GM21526 (cell line): ENCODE measurements around the gene UBXN7.
"Not testable (repeated sequence)": the region's sequence is repeated elsewhere in the genome, so short reads cannot be mapped to it uniquely, and the experiment has no call there.

Experiments used
- ATAC-seq: cut with Tn5 transposase; IDR thresholded peaks from one replicate; pipeline ENCODE4 v1.9.1; 2021; ENCODE audit warnings: moderate library complexity; ENCODE audit not compliant: unreplicated experiment, low FRiP score

The UBXN7 gene

GRCh38 chr3:196421668-196422067 lies 10.6 kb downstream of the UBXN7 start:
- not testable (repeated sequence) for ATAC-seq

GRCh38 chr3:196419386-196419785 lies 12.8 kb downstream of the UBXN7 start:
- ATAC-seq: no peak

DNA sequence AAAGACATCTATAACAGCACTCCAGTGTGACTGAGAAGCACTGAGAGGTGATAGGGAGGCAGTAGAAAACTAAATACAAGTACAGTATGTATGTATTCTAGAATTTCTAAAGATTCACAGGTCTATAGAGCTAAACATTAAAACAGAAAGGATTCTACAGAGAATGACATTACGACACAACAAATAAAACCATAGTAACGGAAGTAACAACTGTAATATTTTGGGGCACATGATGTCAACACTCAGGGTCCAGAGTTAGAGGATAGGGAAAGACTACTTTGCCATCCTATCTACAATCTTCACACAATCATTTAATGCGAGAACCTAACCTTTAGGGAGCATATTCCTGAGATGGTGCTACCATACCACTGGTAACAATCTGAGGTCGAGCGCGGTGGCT lies 13.6 kb downstream of the UBXN7 start:
- no peak for ATAC-seq

DNA sequence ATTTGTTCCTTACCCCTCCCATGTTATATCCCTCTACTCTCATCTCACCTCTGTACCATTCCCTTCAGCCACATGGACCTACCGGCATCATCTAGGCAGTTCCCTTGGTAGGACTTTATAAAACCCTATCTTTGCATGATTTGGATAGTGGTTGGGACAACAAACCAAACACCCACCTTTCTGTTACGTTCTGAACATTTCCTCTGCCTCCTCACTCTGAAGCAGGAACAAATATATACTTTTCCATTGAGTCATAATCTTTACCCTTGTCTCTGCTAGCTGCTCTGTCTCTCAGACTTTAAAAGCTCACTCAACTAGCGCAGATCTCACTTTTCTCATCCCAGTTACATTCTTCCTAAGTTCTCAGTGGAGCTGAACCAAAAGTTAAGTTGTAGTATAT lies 17.8 kb downstream of the UBXN7 start:
- ATAC-seq: no peak

- no peak for ATAC-seq
Measured at GRCh38 chr3:196412704-196413103, 19.5 kb downstream of the UBXN7 start.

GRCh38 chr3:196409409-196409808 lies 22.8 kb downstream of the UBXN7 start:
- no peak for ATAC-seq

GRCh38 chr3:196408565-196409300 lies 23.5 kb downstream of the UBXN7 start:
- ATAC-seq: no peak

GRCh38 chr3:196406811-196407470 lies 25.3 kb downstream of the UBXN7 start:
- ATAC-seq: no peak

- no peak for ATAC-seq
Measured at GRCh38 chr3:196400331-196400730, 31.9 kb downstream of the UBXN7 start.

DNA sequence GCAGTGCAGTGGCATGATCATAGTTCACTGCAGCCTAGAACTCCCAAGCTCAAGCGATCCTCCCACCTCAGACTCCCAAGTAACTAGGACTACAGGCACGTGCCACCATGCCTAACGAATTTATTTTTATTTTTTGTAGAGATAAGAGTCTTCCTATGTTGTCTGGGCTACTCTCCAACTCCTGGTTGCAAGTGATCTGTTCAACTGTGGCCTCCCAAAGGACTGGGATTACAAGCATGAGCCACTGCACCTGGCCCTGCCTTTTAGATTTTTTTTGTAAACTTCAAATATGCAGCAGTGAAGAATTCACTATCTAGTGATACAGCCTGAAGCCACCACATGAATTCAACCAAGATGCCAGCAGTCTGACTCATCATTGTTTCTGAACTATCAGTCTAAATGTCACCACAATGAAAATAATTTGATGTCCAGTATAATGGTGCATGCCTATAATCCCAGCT lies 32.7 kb downstream of the UBXN7 start:
- no peak for ATAC-seq

- no peak for ATAC-seq
Measured at GRCh38 chr3:196398782-196399181, 33.4 kb downstream of the UBXN7 start.

GRCh38 chr3:196397941-196398340 lies 34.3 kb downstream of the UBXN7 start:
- ATAC-seq: no peak

DNA sequence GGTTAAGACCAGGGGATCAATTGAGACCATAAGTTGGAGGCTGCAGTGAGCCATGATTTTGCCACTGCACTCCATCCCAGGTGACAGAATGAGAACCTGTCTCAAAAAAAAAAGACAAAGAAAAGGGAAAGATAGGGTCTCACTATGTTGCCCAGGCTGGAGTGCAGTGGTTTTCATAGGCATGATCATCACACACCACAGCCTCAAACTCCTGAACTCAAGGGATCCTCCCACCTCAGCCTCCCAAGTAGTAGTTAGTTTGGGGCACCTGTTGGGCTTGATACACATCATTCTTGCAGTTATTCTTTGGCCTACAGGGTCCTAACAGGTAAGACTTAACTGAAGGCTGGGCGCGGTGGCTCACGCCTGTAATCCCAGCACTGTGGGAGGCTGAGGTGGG lies 42.1 kb downstream of the UBXN7 start:
- ATAC-seq: no peak

- no peak for ATAC-seq
Measured at GRCh38 chr3:196388956-196389355, 43.3 kb downstream of the UBXN7 start.

- not testable (repeated sequence) for ATAC-seq
Measured at GRCh38 chr3:196387941-196388340, 44.3 kb downstream of the UBXN7 start.

DNA sequence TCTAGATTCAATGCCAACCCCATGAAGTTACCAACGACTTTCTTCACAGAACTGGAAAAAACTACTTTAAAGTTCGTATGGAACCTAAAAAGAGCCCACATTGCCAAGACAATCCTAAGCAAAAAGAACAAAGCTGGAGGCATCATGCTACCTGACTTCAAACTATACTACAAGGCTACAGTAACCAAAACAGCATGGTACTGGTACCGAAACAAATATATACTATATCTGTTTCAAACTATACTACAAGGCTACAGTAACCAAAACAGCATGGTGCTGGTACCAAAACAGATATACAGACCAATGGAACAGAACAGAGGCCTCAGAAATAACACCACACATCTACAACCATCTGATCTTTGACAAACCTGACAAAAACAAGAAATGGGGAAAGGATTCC lies 45.4 kb downstream of the UBXN7 start:
- not testable (repeated sequence) for ATAC-seq

GRCh38 chr3:196386034-196386433 lies 46.2 kb downstream of the UBXN7 start:
- not testable (repeated sequence) for ATAC-seq

DNA sequence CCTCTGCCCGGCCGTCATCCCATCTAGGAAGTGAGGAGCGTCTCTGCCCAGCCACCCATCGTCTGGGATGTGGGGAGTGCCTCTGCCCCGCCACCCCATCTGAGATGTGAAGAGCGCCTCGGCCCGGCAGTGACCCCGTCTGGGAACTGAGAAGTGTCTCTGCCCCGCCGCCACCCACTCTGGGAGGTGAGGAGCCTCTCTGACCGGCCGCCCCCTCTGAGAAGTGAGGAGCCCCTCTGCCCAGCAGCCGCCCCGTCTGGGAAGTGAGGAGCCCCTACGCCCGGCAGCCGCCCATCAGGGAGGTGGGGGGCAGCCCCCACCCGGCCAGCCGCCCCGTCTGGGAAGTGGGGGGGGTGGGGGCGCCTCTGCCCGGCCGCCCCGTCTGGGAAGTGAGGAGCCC lies 46.8 kb downstream of the UBXN7 start:
- not testable (repeated sequence) for ATAC-seq

GRCh38 chr3:196378146-196378841 lies 53.9 kb downstream of the UBXN7 start:
- no peak for ATAC-seq

DNA sequence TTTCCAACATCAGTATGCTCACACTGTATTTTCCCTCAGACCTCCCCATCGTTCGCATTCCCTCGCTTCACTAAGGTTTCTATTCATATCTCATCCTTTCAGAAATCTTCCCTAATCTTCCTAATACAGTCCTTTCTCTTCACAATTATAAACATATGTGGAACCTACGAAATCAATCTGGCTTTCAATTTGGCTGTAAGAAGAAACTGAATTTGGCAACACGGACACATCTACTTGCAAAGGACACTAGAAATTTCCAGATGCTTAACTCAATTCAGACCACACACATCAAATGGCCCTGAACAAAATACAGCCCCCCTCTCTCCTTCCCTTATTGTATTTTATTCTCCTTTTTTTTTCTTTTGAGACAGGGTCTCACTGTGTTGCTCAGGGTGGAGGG lies 54.9 kb downstream of the UBXN7 start:
- no peak for ATAC-seq

- no peak for ATAC-seq
Measured at GRCh38 chr3:196365736-196366135, 66.5 kb downstream of the UBXN7 start.
